ENCODE data around the gene LRRFIP2.

Gene LRRFIP2

DNA sequence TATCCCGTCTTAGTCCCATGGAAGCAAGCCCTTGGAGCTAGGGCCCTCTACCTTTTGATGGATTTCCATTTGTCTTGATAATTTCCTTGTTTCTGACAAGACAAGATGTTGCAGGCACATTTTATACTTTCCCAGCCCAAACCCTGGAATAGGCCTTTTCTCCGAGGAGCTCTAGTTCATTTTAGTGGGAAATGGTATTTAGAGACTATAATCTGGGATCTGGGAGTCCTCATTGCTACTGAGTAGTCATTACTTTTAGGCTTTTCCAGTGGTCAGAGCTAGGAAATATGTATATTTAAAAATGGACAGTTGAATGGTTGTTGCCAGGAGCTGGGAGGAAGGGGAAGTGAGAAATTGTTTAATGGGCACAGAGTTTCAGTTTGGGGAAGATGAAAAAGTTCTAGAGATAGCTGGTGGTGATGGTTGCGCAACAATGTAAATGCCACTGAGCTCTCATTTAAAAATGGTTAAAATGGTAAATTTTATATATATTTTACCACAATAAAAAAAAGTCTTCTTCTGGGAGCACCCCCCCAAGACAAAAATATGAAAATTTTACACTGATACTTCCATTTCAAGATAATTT is 149.5 kb downstream of the LRRFIP2 start:
- no peak for DNase-seq (ENCODE audit: low spot score)

DNA sequence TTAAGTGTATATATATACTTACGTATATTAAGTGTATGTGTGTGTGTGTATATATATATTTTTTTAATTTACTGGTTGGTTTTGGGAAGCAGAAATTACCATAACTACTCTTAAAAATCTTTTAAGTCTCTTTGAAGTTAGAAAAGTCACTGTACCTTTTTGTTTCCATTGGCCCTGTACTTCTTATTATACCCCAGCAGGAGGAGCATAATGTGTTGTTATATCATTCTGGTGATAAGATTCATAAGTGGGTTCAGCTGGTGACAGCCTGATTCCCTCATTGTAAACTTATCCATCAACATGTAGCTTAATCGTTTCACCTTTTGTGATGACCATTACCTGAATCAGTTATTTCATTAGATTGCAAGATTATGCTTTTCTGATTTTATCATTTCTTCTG is 150.3 kb downstream of the LRRFIP2 start:
- no peak for DNase-seq (ENCODE audit: low spot score)

DNA sequence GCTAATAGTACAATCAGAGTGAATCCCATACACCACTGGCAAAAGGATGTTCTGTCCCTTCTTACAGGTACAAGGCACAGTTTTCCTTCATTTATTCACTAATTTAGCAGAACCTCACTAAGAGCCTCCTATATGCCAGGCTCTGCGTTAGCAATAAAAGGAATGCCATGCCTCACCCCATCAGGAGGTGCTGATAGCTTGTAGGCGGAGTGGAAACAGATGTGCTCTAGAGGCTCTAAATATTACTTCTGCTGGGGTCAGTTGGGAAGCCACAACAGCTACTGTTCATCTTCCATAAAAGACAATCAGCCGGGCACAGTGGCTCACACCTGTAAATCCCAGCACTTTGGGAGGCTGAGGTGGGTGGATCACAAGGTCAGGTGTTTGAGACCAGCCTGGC is 156.7 kb downstream of the LRRFIP2 start:
- DNase-seq (ENCODE audit: low spot score) = no peak

DNA sequence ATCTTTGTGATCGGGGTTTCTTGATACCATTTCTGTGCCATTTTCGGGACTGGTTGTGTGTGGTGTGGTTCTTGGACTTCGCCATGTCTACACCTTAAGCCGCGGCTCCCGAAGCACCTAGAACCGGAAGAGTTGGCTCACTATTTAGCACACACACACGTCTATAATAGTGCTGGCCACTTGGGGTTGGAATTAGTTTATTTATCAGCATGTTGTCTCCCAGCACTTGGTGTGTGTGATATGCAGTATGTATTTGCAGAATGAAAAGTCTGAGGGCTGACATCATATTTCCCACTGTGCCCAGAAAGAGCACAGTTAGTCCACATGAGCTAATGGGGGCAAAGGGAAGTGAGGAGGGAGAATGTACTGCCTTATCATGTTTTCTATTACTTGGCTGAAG is 157.5 kb downstream of the LRRFIP2 start:
- no peak for DNase-seq (ENCODE audit: low spot score)

DNA sequence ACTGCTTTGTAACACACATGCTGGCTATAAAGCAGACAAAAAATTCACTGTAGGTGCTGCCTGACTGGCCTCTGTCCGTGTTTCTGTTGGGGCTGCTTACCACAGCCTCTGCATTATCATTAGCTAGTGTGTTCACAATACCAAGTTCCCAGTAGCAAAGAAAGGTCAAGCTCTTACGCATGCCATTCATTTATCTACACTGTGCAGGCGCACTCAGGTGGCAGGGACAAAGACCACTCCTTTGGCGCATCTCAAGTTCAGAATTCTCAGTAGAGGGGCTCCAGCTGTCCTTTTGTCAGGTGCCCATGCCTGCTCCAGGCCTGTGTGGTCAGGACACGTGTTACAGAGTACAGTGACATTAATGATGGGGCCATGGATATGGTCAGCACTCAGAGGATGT is 158.7 kb downstream of the LRRFIP2 start:
- DNase-seq (ENCODE audit: low spot score) = no peak

DNA sequence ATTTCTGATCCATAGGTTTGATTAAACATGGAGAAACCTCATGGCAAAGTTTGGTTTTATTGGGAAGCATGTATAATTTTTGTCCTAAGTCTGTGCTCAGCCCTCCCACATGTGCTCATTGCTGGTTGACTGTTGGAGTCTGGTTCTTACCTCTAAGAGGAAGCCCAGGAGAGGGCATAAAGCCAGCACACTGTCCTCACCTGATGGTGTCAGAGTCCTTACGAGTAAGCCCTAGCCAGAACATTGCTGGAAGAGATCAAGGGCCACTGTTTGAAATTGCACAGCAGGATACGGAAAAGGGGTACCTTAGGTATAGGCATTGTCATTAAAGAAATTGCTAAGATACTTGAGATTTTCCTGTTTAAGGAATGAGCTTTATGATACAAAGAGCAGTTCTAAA is 159.8 kb downstream of the LRRFIP2 start:
- DNase-seq (ENCODE audit: low spot score) = no peak

All from LoVo (cell line).